ENCODE results near the gene PTGFRN.
"Not testable (repeated sequence)": the region's sequence is repeated elsewhere in the genome, so short reads cannot be mapped to it uniquely, and the experiment has no call there.

The PTGFRN gene

DNA sequence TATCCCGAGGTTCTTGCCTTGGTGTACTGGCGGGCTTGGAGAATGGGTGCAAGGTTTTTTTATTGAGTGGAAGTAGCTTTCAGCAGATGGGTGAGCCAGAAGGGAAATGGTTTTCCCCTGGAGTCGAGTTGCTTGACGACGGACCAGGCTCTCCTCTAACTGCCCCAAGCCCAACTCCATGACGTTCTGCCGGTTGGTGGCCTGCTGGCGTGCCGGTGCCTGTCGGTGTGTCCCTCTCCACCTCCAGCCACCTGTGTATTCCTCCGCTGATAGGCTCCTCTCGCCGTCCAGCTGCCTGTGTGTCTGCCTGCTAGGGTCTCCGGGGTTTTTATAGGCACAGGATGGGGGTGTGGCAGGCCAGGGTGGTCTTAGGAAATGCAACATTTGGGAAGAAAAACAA, 34.3 kb upstream of the PTGFRN start:
- H3K9me3 ChIP-seq (ENCODE audit: control insufficient read depth in 1 of 2, low read length in 2 of 2), result no peaks in the 10 kb centered on the region
- H3K4me1 ChIP-seq (ENCODE audit: control insufficient read depth in 1 of 2, insufficient read depth in 2 of 2, low read length in 2 of 2), result peaks cover 9 to 30% of the 10 kb centered on the region in 2 donors
- no peaks in the 10 kb centered on the region for H3K36me3 ChIP-seq (ENCODE audit: control insufficient read depth in 1 of 2, insufficient read depth in 2 of 2, low read length in 2 of 2)
- no peak overlapping the region for H3K27ac ChIP-seq (ENCODE audit: low read length)
- no peak overlapping the region for H3K4me3 ChIP-seq (ENCODE audit: low read depth in 1 of 2, low read length in 2 of 2)
- no peaks in the 10 kb centered on the region for H3K27me3 ChIP-seq (ENCODE audit: low read depth, low read length)

DNA sequence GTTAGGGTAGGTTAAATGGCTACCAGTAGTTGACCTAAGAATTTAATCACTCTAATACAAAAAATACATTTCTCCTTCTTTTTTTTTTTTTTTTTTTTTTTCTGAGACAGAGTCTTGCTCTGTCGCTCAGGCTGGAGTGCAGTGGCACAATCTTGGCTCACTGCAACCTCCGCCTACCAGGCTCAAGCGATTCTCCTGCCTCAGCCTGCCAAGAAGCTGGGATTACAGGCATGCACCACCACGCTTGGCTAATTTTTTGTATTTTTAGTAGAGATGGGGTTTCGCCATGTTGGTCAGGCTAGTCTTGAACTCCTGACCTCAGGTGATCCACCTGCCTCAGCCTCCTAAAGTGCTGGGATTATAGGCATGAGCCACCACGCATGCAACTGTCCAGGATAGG, 33.8 kb upstream of the PTGFRN start:
- not testable (repeated sequence) for H3K9me3 ChIP-seq (ENCODE audit: control insufficient read depth in 1 of 2, low read length in 2 of 2); H3K36me3 ChIP-seq (ENCODE audit: control insufficient read depth in 1 of 2, insufficient read depth in 2 of 2, low read length in 2 of 2); H3K4me3 ChIP-seq (ENCODE audit: low read depth in 1 of 2, low read length in 2 of 2); H3K27ac ChIP-seq (ENCODE audit: low read length); H3K27me3 ChIP-seq (ENCODE audit: low read depth, low read length)
- peaks cover 9 to 30% of the 10 kb centered on the region in 2 donors for H3K4me1 ChIP-seq (ENCODE audit: control insufficient read depth in 1 of 2, insufficient read depth in 2 of 2, low read length in 2 of 2)

DNA sequence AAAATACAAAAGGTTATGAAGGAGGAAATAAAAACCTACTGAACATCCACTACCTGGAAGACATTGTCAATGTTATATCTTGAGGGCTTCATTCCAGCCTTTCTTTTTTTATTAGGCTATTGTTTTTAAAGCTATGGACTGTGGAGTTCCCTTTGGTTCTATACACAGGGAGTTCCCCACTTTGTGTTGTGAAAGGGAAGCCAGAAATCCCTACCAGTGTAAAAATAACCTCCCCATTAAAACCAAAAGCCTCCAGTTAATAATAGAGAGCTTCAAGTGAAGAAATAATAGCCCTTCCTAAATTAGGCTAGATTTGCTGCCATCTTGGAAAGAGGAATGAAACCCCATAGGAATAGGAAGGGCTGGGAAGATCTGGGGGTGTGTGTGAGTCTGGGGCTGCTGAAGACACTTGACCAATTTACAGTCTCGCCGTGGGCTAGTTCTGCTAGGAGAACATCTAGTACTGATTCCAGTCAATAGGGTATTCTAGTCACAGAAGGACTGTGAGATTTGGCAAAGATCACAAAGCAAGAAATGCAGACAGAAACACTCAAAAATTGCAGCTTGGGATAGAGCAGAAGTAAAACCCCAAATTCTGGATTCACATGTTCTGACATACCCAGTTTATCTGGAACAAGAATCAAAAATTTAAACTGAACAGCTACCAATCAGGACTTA, 32.4 kb upstream of the PTGFRN start:
- H3K36me3 ChIP-seq (ENCODE audit: control insufficient read depth in 1 of 2, insufficient read depth in 2 of 2, low read length in 2 of 2), result no peaks in the 10 kb centered on the region
- no peak overlapping the region for H3K27ac ChIP-seq (ENCODE audit: low read length)
- H3K27me3 ChIP-seq (ENCODE audit: low read depth, low read length), result no peaks in the 10 kb centered on the region
- H3K9me3 ChIP-seq (ENCODE audit: control insufficient read depth in 1 of 2, low read length in 2 of 2), result no peaks in the 10 kb centered on the region
- peak overlapping the region in 1 of 2 donors; percentile 35 for H3K4me3 ChIP-seq (ENCODE audit: low read depth in 1 of 2, low read length in 2 of 2)
- H3K4me1 ChIP-seq (ENCODE audit: control insufficient read depth in 1 of 2, insufficient read depth in 2 of 2, low read length in 2 of 2), result peaks cover 9 to 27% of the 10 kb centered on the region in 2 donors

DNA sequence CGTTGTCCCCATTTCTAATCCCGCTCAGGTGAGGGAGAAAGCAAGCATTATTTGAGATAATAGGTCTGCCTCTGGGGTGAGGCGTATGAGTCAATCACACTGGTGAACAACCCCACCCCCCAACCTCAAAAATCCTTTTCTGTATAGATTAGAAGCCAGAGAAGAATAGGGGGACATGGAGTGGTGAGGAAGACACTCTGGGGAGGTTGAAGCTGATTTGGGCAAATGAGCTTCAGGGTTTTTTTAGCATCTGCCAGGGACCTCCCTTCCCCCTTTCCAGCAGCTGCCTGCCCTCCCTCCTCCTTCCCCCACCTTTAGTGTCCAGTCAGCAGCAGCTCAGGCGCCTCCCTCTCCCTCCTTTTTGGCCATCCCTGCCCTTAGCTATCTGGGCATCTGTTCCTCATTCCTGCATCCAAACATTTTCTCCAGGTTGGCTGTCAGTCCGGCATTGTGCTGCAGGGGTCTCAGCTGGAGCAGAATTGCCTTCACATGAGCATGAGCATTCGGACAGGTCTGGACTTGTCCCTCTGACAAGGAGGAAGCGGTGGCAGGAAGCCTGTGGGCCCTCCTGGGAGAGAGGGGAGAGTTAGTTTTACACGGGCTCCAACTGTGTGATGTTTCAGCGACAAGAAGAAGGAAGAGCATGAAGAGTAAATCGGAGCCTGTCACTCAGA, 30.8 kb upstream of the PTGFRN start:
- H3K36me3 ChIP-seq (ENCODE audit: control insufficient read depth in 1 of 2, insufficient read depth in 2 of 2, low read length in 2 of 2), result no peaks in the 10 kb centered on the region
- peak overlapping the region; percentile 43 for H3K27ac ChIP-seq (ENCODE audit: low read length)
- H3K4me1 ChIP-seq (ENCODE audit: control insufficient read depth in 1 of 2, insufficient read depth in 2 of 2, low read length in 2 of 2), result peaks cover 9 to 27% of the 10 kb centered on the region in 2 donors
- H3K4me3 ChIP-seq (ENCODE audit: low read depth in 1 of 2, low read length in 2 of 2), result peak overlapping the region; percentile 35 to 58
- no peaks in the 10 kb centered on the region for H3K27me3 ChIP-seq (ENCODE audit: low read depth, low read length)
- no peaks in the 10 kb centered on the region for H3K9me3 ChIP-seq (ENCODE audit: control insufficient read depth in 1 of 2, low read length in 2 of 2)

DNA sequence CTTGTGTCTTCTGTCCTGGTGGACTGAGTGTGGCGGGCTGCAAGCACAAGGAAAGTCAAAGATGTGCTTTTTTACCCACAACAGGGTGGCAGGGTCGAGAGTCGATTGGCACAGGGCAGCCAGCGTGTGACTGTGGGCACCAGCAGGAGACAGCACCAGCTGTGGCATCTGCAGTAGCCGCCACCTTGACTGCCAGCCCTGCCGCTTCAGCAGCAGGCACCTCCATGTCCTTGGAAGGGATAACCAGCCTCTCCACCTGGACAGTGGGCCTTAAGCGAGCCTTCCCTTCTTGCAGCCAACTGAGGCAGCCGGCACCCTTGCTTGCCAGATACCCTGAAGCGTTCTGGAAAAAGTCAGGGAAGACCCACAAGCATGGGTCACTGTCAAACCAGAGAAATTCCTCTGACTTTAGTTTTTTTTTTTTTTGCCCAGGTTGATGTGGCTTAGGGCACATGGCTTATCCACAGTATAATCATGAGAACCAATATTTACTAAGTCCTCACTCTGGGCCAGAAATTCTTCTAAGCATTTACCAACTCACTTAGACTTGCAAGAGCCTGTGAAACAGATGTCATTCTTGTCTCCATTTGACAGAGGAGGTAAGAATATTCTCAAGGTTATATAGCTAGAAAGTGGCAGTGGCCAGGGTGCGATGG, 30.1 kb upstream of the PTGFRN start:
- Histone ChIP-seq H3K9me3 (ENCODE audit: control insufficient read depth in 1 of 2, low read length in 2 of 2) (no peaks in the 10 kb centered on the region), H3K27me3 (ENCODE audit: low read depth, low read length) (no peaks in the 10 kb centered on the region), H3K36me3 (ENCODE audit: control insufficient read depth in 1 of 2, insufficient read depth in 2 of 2, low read length in 2 of 2) (no peaks in the 10 kb centered on the region), H3K4me3 (ENCODE audit: low read depth in 1 of 2, low read length in 2 of 2) (peak overlapping the region in 1 of 2 donors; percentile 58), H3K4me1 (ENCODE audit: control insufficient read depth in 1 of 2, insufficient read depth in 2 of 2, low read length in 2 of 2) (peaks cover 9 to 27% of the 10 kb centered on the region in 2 donors), H3K27ac (ENCODE audit: low read length) (no peak overlapping the region)

DNA sequence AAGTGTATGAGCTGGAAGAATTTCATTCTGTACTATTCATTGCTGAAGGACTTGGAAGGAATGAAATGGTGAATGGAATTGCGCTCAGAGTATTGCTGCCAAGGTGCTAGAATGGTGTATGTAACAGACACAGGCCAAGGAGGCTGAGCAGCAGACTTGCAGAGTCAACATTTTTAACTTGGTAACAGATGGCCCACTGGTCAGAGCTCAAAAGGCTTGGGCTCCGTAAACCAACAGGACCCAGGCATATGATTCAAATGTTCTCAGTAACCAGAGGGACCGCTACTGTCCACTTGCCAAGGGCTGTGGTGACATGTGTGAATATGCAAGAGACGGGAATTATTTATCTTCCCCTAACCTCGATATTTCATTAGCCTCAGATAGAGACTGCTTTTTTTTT, 28.8 kb upstream of the PTGFRN start:
- Histone ChIP-seq H3K4me1 (ENCODE audit: control insufficient read depth in 1 of 2, insufficient read depth in 2 of 2, low read length in 2 of 2) (peaks cover 9 to 27% of the 10 kb centered on the region in 2 donors), H3K27ac (ENCODE audit: low read length) (no peak overlapping the region), H3K27me3 (ENCODE audit: low read depth, low read length) (no peaks in the 10 kb centered on the region), H3K4me3 (ENCODE audit: low read depth in 1 of 2, low read length in 2 of 2) (no peak overlapping the region), H3K36me3 (ENCODE audit: control insufficient read depth in 1 of 2, insufficient read depth in 2 of 2, low read length in 2 of 2) (no peaks in the 10 kb centered on the region), H3K9me3 (ENCODE audit: control insufficient read depth in 1 of 2, low read length in 2 of 2) (no peaks in the 10 kb centered on the region)

DNA sequence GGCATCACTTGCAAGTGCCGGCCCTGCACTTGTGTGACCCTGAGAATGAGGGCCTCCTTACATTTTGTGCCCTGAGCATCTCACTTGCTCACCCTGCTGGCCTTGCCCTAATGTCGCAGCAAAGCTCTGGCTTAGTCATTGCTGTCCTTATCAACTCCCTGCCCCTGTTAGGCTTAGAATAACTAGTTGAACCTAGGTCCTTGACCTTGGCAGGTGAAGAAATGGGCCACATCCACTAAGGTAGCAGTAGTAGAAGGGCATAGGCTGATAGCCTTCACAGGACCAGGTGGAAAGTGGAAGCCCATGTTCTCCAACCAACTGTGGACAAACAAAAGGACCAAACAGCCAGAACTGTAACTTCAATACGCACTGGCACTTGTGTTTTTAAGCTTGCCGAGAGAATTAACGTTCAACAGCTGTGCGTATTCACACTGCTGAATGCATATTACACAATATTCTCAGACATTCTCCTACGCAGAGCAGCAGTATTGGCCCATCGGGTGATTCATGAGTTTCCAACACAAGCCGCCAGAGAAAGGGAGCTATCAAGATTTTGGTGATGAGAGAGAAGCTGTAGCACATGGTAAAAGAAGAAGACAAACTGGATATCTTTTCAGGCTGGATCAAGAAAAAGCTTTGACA, 27.7 kb upstream of the PTGFRN start:
- Histone ChIP-seq H3K27ac (ENCODE audit: low read length) (no peak overlapping the region), H3K4me1 (ENCODE audit: control insufficient read depth in 1 of 2, insufficient read depth in 2 of 2, low read length in 2 of 2) (peaks cover 9 to 26% of the 10 kb centered on the region in 2 donors), H3K9me3 (ENCODE audit: control insufficient read depth in 1 of 2, low read length in 2 of 2) (no peaks in the 10 kb centered on the region), H3K36me3 (ENCODE audit: control insufficient read depth in 1 of 2, insufficient read depth in 2 of 2, low read length in 2 of 2) (no peaks in the 10 kb centered on the region), H3K4me3 (ENCODE audit: low read depth in 1 of 2, low read length in 2 of 2) (no peak overlapping the region), H3K27me3 (ENCODE audit: low read depth, low read length) (no peaks in the 10 kb centered on the region)

DNA sequence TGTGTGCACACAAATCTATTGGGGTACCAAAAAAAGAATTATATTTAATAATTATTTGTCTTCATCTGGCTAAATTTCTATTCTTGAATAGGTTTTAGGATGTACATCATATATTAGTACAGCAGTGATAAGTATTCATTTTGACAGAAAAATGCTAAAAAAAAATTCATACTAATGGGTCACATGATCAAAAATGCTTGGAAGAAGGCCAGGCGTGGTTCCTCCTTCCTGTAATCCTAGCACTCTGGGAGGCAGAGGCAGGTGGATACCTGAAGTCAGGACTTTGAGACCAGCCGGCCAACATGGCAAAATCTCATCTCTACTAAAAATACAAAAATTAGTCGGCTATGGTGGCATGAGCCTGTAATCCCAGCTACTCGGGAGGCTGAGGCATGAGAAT, 26.9 kb upstream of the PTGFRN start:
- no peaks in the 10 kb centered on the region for H3K9me3 ChIP-seq (ENCODE audit: control insufficient read depth in 1 of 2, low read length in 2 of 2)
- H3K36me3 ChIP-seq (ENCODE audit: control insufficient read depth in 1 of 2, insufficient read depth in 2 of 2, low read length in 2 of 2), result no peaks in the 10 kb centered on the region
- H3K27ac ChIP-seq (ENCODE audit: low read length), result no peak overlapping the region
- H3K4me1 ChIP-seq (ENCODE audit: control insufficient read depth in 1 of 2, insufficient read depth in 2 of 2, low read length in 2 of 2), result peaks cover 9 to 17% of the 10 kb centered on the region in 2 donors
- H3K27me3 ChIP-seq (ENCODE audit: low read depth, low read length), result no peaks in the 10 kb centered on the region
- no peak overlapping the region for H3K4me3 ChIP-seq (ENCODE audit: low read depth in 1 of 2, low read length in 2 of 2)

DNA sequence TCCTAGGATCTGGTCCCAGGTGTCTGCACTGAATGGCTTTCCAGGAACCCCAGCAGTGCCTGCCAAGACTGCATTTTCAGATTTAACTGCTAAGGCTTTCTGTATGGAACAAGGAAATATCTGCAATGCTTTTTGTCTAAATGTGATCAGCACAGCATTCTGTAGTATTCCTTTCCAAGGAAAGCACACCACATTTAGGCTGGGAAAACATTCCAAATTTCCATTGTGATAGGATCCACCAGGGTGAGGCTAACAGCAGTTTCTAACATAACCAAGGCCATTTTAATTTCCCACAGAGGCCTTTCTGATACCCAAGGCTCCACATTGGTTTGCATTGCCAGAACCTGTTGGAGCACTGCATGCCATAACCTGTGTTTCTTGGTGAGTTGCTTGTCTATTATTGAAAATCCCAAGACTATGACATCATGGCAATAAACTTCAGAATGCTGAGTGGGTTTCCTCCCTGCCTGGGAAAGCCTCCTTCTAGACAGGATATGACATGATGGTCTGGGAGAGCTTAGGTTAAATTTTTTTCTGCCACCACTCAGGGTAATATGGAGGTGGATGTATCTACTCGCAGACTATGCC, 23.3 kb upstream of the PTGFRN start:
- no peaks in the 10 kb centered on the region for H3K27me3 ChIP-seq (ENCODE audit: low read depth, low read length)
- H3K27ac ChIP-seq (ENCODE audit: low read length), result no peak overlapping the region
- H3K36me3 ChIP-seq (ENCODE audit: control insufficient read depth in 1 of 2, insufficient read depth in 2 of 2, low read length in 2 of 2), result no peaks in the 10 kb centered on the region
- H3K4me1 ChIP-seq (ENCODE audit: control insufficient read depth in 1 of 2, insufficient read depth in 2 of 2, low read length in 2 of 2), result no peaks in the 10 kb centered on the region
- H3K9me3 ChIP-seq (ENCODE audit: control insufficient read depth in 1 of 2, low read length in 2 of 2), result no peaks in the 10 kb centered on the region
- H3K4me3 ChIP-seq (ENCODE audit: low read depth in 1 of 2, low read length in 2 of 2), result no peak overlapping the region

DNA sequence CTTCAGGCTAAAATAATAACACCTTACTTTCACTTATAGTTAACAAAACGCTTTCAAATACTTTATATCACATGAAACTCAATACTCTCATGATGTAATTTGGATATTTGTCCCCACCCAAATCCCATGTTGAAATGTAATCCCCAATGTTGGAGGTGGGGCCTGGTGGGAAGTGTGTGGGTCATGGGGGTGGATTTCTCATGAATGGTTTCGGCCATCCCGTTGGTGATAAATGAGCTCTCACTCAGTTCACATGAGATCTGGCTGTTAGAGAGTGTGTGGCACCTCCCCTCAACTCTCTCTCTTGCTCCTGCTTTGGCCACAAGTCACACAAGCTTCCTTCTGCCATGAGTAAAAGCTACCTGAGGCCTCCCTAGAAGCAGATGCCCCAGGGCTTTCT, 22.5 kb upstream of the PTGFRN start:
- Histone ChIP-seq H3K27ac (ENCODE audit: low read length) (no peak overlapping the region), H3K36me3 (ENCODE audit: control insufficient read depth in 1 of 2, insufficient read depth in 2 of 2, low read length in 2 of 2) (no peaks in the 10 kb centered on the region), H3K27me3 (ENCODE audit: low read depth, low read length) (no peaks in the 10 kb centered on the region), H3K9me3 (ENCODE audit: control insufficient read depth in 1 of 2, low read length in 2 of 2) (no peaks in the 10 kb centered on the region), H3K4me1 (ENCODE audit: control insufficient read depth in 1 of 2, insufficient read depth in 2 of 2, low read length in 2 of 2) (no peaks in the 10 kb centered on the region), H3K4me3 (ENCODE audit: low read depth in 1 of 2, low read length in 2 of 2) (no peak overlapping the region)

DNA sequence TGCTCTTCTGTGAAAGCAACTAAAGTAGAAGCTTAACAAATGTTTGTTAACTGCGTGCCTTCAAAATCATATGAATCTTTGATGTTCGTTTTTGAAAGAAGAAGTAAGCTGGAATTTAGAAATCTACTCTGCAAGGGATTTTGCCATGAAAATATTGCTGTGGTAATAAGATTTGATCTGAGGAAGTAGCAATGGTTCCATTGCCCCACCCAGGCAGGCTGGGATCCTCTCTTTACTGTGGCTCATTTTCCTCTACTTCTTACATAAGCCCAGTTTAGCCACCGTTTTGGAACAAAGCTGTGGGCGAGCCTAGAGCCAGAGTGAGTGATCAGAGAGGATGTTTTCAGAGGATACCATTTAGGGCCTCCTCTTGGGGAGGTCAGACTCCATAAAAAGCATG, 20.3 kb upstream of the PTGFRN start:
- no peak overlapping the region for H3K27ac ChIP-seq (ENCODE audit: low read length)
- H3K4me3 ChIP-seq (ENCODE audit: low read depth in 1 of 2, low read length in 2 of 2), result no peak overlapping the region
- no peaks in the 10 kb centered on the region for H3K36me3 ChIP-seq (ENCODE audit: control insufficient read depth in 1 of 2, insufficient read depth in 2 of 2, low read length in 2 of 2)
- H3K27me3 ChIP-seq (ENCODE audit: low read depth, low read length), result no peaks in the 10 kb centered on the region
- H3K9me3 ChIP-seq (ENCODE audit: control insufficient read depth in 1 of 2, low read length in 2 of 2), result no peaks in the 10 kb centered on the region
- H3K4me1 ChIP-seq (ENCODE audit: control insufficient read depth in 1 of 2, insufficient read depth in 2 of 2, low read length in 2 of 2), result no peaks in the 10 kb centered on the region
